ENCODE measurements around the gene GSC2.
A peak's percentile ranks its signal among the peaks of the same experiment; 100 is the strongest.

The GSC2 gene

GRCh38 chr22:19152942-19153883, 3.1 kb upstream of the GSC2 start:
- no peak for DNase-seq (ENCODE audit: low spot score)

GRCh38 chr22:19151329-19152191, 1.5 kb upstream of the GSC2 start:
- no peak for DNase-seq (ENCODE audit: low spot score)

GRCh38 chr22:19150482-19151328, 613 bp upstream of the GSC2 start:
- DNase-seq (ENCODE audit: low spot score), result no peak

- DNase-seq (ENCODE audit: low spot score), result peak; percentile 10
Observed at GRCh38 chr22:19149047-19149883, 827 bp downstream of the GSC2 start.

GRCh38 chr22:19148417-19149046, 1.6 kb downstream of the GSC2 start:
- no peak for DNase-seq (ENCODE audit: low spot score)

- no peak for DNase-seq (ENCODE audit: low spot score)
Observed at GRCh38 chr22:19147195-19147780, 2.8 kb downstream of the GSC2 start.

GRCh38 chr22:19146215-19146968, 3.7 kb downstream of the GSC2 start:
- no peak for DNase-seq (ENCODE audit: low spot score)

GRCh38 chr22:19143967-19144400, 6.1 kb downstream of the GSC2 start:
- peak; percentile 39 for DNase-seq (ENCODE audit: low spot score)

- no peak for DNase-seq (ENCODE audit: low spot score)
Observed at GRCh38 chr22:19143212-19143611, 6.9 kb downstream of the GSC2 start.

GRCh38 chr22:19142394-19142793, 7.7 kb downstream of the GSC2 start:
- DNase-seq (ENCODE audit: low spot score), result no peak

GRCh38 chr22:19139974-19140373, 10.1 kb downstream of the GSC2 start:
- no peak for DNase-seq (ENCODE audit: low spot score)

GRCh38 chr22:19139001-19139356, 11.1 kb downstream of the GSC2 start:
- DNase-seq (ENCODE audit: low spot score), result no peak

GRCh38 chr22:19138217-19139000, 11.7 kb downstream of the GSC2 start:
- no peak for DNase-seq (ENCODE audit: low spot score)

- DNase-seq (ENCODE audit: low spot score), result no peak
Observed at GRCh38 chr22:19137384-19138216, 12.5 kb downstream of the GSC2 start.

GRCh38 chr22:19136915-19137314, 13.2 kb downstream of the GSC2 start:
- no peak for DNase-seq (ENCODE audit: low spot score)

- no peak for DNase-seq (ENCODE audit: low spot score)
Observed at GRCh38 chr22:19134874-19135273, 15.2 kb downstream of the GSC2 start.

- DNase-seq (ENCODE audit: low spot score), result no peak
Observed at GRCh38 chr22:19134176-19134831, 15.8 kb downstream of the GSC2 start.
